DOHH2 (cell line): ENCODE data around the gene EYA2.

Experiments
- EZH2phosphoT487 ChIP-seq: fragments of 200-600 bp; sonication (generic); IDR thresholded peaks from 2 replicates; pipeline ENCODE4 v1.6.1; 2017; ENCODE audit warnings: borderline replicate concordance, mild to moderate bottlenecking, antibody characterized with exemption, low read length, moderate library complexity, mixed read lengths
- TF ChIP-seq, protein P1 (sequence below): fragments of 200-600 bp; sonication (generic); IDR thresholded peaks from one replicate; pipeline ENCODE4 v1.5.1; 2014; ENCODE audit warnings: antibody characterized with exemption, mild to moderate bottlenecking, low read depth, low read length; ENCODE audit not compliant: poor library complexity, severe bottlenecking

DNA sequence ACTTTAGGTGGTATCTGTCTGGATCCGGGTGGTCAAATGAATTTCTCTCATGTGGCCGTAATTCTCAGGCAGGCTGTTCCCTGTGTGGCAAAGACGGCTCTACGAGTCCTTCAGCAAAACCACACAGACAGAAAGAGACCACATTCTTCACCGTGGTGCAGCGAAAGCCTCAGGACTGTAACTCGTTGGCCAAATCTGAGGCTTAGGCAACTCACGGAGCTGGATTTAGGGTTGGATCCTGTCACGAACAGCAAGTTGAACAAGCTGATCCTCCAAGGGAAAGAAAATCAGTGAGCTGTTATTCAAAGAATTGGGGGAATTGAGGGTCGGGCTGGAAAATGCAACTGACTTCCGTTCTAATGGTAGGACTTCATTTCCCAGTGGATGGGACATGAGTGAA lies 294.4 kb downstream of the EYA2 start:
- TF ChIP-seq, protein P1, sequence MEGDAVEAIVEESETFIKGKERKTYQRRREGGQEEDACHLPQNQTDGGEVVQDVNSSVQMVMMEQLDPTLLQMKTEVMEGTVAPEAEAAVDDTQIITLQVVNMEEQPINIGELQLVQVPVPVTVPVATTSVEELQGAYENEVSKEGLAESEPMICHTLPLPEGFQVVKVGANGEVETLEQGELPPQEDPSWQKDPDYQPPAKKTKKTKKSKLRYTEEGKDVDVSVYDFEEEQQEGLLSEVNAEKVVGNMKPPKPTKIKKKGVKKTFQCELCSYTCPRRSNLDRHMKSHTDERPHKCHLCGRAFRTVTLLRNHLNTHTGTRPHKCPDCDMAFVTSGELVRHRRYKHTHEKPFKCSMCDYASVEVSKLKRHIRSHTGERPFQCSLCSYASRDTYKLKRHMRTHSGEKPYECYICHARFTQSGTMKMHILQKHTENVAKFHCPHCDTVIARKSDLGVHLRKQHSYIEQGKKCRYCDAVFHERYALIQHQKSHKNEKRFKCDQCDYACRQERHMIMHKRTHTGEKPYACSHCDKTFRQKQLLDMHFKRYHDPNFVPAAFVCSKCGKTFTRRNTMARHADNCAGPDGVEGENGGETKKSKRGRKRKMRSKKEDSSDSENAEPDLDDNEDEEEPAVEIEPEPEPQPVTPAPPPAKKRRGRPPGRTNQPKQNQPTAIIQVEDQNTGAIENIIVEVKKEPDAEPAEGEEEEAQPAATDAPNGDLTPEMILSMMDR = no peak
- no peak for TF ChIP-seq EZH2phosphoT487
